NCI-H128 (cell line): Measurements from ENCODE around the gene ATG7.
"Not testable (repeated sequence)": the region's sequence is repeated elsewhere in the genome, so short reads cannot be mapped to it uniquely, and the experiment has no call there.

Source experiments
- DNase-seq: peaks from one replicate; lab custom pipeline; 2025; ENCODE audit not compliant: unreplicated experiment; lab: John Stamatoyannopoulos, UW

ATG7 gene

DNA sequence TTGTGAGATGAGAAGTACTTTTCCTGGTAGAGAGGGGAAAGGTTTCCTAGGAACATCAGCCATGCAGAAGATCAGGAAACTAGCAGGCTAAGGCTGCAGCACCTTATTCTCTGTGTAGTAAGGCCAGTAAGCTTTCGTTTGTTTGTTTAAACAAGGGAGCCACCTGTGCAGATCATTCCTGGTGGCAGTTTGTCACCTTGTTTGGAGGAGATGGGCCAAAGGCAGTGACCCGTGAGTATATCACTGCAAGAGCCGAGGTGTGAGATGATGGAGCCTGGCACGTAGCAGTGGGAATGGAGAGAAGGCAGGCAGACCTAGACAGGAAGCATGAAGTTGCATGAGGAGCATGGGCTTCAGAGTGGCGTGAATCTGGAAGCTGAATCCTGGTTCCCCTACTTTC is 19.6 kb downstream of the ATG7 start:
- DNase-seq = no peak

DNA sequence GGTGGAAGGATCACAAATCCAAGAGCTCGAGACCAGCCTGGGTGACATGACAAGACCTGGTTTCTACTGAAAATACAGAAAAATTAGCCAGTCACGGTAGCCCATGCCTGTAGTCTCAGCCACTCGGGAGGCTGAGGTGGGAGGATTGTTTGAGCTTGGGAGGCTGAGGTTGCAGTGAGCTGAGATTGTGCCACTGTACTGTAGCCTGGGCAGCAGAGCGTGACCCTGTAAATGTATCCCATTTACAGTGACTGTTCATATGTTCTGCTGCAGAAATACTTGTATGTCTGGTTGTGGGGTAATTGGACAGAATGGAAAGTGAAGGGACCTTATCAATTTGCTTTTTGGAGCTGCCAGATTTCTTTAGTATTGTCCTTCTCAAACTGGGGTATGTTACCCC is 24.9 kb downstream of the ATG7 start:
- DNase-seq = no peak

DNA sequence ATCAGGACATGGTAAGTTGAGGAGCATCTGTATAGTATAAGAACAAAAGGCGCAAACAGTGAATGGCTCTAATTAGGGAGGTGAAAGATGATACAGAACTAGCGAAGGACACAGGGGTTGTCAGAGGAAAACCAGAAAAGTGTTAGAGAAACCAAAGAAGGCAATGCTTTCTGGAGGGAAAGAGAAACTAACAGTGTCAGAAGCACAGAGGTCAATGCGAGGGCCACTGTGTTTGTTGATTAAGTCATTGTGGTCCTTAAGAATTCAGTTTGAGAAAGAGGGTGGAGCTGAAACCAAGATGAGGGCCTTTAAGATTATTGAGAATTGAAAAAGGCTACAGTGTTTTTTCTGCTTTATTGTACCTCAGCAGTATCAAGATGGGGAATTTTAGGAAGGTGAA is 28.8 kb downstream of the ATG7 start:
- DNase-seq = no peak

DNA sequence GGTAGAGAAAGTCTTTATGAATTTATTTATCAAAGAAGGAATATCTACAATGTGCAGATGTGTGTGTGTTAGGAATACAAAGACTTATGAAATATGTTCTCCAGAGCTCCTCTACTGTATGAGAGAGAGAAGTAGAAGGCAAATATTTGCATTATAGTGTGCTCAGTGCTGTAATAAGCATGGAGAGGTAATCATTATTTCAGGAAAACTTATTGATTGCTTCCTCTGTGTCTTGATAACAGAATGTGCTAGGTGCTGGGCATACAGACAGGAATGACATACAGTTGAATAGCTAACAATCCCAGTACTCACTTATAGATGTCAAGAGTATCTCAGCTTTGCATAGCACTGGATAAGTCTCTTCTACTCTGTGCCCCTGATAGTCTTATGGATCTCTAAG is 30.2 kb downstream of the ATG7 start:
- DNase-seq = no peak

DNA sequence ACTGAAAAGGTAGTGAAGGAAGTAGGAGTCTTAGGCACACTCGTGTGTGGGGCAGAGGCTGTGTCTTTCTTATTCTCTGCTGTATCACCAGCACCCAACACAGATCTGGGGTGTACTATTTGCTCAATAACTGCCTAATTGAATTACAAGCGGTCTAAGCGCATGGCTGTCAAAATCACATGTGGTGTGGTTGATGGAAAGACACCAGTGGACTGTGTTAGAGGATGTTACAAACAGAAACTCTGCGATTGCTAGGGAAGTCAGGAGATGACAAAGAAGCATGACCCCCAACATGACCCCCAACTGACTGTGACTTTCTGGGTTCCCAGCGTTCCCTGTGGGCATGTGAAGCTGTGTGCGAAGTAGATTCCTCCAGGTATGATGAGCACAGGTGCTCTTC is 32.0 kb downstream of the ATG7 start:
- DNase-seq = no peak

DNA sequence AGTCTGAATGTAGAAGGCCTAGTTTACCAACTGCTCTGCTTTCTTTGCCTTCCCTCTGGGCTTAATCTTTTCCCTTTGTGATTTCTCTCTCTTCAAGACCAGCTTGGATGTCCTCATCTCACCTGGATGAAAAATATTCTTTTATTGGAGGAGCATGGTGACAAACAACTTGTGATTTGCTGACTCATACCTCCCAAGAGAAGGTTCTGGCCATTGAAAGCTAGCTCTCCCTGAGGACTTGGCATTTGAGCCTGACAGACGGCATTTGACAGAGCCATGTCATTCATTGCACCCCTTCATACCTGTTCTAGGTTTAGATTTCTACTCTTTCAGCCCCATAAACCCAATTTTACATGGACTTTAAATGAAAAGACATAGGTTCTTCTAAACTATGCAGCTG is 33.3 kb downstream of the ATG7 start:
- no peak for DNase-seq

DNA sequence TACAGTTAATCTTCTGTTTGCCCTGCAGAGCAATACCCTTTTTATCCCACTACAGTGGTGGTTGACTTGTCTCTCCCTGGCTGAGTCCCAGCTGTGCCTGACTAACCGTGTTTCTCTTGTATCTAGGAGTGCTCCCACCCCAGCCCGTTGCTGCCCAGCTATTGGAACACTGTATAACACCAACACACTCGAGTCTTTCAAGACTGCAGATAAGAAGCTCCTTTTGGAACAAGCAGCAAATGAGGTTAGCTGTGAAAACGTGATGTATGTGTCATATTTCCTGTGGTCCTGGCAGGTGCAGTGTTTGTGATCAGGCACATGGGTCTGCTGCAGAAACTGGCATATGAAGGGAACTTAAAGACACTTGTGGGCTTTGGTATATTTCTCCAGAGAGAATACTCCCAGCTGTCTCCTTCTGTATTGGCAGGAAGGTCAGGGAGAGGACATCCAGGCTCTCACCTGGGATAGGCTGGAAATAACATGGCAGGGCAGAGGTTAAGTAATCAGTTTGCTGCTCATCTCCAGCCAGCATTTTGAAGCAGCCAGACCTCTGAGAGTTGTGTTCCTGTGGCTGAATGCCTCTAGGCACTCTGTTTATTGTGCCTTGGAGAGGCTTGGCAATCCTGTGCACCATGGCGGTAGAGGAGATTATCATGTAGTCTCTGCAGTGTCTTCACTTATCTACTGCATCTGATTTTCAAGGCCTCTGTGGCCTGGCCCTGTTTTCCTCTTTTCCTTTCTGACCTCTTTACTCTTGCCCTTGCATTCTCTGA is 34.8 kb downstream of the ATG7 start:
- DNase-seq = no peak

DNA sequence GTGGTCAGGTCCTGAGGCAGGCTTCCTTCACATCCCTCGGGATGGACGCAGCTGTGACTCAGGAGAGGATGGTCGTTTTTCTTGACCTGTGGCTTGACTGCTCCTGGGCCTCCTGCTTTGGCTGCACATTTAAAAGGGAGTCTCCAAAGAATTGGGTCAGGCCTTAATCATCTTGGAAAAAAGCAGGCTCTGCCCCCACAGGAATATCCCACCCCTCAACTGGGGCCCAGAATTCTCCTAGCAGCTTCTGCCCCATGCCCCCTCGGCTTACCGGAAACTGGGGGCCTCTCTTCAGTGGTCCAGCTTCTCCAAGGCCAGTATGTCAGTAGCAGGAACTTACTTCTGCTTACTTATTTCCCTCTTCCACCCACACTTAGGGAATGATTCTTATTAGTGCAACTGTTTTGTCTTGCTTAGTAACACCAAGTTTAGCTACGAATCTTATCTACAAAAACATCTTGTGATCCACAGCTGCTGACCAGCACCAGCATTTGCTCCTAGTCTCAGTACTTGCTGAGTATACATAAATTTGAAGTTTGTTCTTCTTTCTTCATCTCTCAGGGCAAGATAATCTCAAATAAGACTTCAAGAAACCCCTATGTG is 35.7 kb downstream of the ATG7 start:
- DNase-seq = no peak

DNA sequence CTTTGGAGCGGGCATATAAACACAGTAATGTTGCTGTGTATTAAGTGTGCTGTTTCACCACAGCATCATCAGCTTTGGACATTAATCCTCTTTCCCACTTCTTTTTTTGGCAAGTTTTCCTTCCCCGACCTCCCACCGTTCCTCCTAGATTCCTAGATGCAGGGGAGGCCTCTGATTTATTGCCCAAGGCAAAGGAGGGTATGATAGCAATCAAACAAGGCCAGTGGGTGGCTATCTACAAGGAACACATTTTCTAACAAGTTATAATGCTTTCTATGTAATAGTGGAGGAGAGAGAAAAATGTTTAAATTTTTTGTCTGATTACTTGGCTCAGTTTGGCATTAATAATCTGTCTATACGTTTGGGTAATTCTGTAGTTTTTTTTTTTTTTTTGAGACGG is 38.1 kb downstream of the ATG7 start:
- no peak for DNase-seq

DNA sequence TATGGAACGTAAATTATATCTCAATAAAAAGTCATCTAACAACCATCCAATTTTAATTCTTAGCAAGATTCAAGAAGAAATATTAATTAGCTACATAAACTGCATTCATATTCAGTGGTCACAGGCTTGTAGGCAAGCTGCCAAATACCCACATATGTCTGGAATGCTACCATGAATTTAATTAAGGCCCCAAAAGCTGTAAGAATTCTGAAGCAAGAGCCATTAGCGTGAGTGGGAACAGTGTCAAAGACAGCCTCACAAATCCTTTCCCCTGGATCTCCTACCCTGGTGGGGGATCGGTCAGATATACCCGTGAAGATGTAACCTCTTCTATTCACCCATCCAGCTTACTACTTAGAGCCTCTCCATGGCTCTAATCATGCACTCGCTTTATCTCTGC is 40.0 kb downstream of the ATG7 start:
- DNase-seq = no peak

DNA sequence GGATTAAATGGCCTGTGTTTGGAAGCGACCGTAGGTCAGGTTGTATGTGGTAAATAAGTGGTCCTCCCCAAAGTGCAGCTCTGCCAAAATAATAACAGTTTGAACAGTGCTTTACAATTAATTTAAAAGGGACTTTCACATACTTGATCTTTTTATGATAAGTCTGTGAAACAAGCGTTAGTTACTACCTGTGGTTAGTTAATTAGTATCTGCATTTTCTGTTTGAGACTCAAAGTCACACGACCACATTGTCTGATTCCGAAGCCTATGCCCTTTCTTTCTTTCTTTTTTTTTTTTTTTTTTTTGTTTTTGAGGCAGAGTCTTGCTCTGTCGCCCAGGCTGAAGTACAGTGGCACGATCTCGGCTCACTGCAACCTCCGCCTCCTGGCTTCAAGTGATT is 45.1 kb downstream of the ATG7 start:
- DNase-seq = no peak

DNA sequence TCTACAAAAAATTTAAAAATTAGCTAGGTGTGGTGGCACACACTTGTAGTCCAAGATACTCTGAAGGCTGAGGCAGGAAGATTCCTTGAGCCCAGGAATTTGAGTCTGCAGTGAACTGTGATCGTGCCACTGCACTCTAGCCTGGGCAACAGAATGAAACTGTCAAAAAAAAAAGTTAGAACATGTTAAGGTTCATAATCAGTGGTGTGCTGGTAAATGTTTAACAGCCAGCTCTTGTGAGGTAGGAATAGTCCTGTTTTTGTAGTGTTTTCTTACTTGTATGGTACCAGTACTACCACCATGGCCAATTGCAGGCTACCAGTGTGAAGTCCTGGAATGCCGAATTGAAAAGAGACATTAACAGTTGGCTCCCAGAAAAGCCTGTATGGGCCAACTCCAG is 50.7 kb downstream of the ATG7 start:
- DNase-seq = no peak

DNA sequence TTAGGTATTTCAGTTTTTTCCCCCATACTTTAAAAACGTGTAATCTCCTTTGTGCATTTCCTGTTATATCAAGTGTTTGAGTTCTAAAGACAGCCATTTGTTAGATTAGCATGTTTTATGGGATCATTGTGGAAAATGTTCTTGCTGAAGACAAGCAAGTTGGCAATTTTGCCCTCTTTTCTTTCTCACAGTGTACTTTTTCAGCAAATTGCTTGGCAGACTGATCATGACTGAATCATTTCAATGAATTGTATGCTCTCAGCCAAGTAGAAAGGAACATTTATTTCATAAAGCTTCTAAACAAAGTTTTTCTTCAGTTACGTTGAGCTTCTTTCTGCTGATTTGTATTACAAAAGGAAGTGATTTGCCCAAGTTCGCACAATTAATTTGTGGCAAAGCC is 51.6 kb downstream of the ATG7 start:
- no peak for DNase-seq

DNA sequence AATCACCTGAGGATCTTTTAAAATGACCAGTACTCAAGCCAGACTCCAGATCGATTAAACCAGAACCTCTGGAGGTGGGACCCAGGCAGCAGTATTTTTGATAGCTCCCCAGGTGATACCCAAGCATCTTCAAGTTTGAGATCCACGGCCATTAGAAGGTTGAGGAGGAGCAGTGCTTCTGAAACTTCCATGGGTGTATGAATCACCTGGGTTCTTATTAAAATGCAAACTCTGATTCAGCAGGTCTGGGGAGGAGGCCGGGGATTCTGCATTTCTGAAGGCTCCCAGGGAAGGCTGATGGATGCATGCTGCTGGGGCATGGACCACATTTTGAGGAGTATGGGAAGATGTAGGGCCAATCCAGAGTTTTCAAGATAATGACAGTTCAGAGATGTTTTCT is 55.4 kb downstream of the ATG7 start:
- no peak for DNase-seq

DNA sequence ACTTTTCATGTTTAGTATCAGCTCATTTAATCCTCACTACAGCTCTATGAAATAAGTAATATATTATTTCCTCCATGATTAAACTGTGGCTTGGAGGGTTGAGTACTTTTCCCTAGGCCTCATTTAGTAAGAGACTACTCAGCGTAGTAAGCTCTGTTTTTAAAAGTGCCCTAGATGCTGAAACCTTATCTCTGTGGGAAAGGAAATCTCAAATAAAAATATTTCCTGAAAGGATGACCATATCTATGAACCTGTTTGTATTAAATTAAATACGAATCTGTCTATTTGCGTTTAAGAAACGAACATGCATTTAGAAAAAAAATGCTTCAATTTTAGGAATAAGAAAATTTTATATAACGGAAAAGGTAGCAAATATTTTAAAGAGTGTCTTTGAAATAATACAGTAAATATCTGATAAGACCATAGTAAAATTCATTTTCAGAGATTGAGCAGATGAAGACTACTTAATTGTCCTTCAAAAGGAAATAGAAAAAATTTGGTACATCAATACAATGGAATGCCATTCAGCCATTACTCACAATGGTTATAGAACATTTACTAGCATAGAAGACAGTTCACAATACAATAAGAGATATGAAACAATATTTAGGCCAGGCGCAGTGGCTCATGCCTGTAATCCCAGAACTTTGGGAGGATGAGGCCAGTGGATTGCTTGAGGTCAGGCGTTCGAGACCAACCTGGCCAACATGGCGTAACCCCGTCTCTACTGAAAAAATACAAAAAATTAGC is 56.2 kb downstream of the ATG7 start:
- no peak for DNase-seq

DNA sequence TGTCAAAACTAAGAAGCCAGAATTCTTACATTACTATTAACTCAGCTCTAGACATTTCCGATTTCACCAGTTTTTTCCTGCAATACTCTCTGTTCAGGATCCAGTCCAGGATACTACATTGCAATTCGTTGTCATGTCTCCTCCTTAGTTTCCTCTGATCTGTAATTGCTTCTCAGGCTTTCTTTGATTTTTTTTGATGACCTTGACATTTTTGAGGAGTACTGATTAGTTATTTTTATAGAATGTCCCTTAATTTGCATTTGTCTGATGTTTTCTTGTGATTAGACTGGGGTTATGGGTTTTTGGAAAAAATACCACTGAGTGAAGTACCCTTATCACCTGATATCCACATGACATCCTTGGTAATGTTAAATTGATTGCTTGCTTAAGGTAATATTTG is 57.6 kb downstream of the ATG7 start:
- no peak for DNase-seq

DNA sequence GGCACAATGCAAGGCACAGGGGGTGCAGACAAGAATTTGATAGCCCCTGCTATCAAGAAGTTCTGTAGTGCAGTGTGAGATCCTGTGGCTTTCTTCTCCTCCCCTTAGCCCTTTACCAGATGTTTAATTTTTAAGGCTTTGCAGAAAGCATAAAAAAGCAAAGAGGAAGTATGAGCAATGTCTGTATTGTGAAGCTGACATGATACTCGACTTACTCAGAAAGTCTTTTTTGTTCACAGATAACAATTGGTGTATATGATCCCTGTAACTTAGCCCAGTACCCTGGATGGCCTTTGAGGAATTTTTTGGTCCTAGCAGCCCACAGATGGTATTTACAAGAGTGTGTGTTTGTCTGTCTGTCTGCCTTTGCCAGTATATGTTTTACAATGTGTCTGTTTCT is 58.9 kb downstream of the ATG7 start:
- no peak for DNase-seq

DNA sequence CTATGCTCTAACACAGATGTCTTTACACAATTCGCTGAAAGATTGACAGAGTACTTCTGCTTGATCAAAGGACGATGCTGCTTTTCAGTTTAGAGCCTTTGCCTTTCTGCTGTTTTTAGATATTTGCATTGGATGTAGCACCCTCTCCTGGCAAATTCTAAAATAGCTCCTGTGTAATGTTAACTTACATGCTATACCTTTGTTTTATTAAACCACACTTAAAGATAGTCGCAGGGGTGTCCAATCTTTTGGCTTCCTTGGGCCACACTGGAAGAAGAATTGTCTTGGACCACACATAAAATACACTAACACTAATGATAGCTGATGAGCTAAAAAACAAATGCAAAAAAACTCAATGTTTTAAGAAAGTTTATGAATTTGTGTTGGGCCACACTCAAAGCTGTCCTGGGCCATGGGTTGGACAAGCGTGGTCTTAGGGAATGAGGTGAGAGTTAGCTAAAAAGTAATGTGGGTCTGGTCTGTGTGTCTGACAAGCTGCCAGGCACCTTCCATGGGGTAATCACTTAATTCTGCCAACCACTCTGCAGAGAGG is 62.9 kb downstream of the ATG7 start:
- DNase-seq = no peak

DNA sequence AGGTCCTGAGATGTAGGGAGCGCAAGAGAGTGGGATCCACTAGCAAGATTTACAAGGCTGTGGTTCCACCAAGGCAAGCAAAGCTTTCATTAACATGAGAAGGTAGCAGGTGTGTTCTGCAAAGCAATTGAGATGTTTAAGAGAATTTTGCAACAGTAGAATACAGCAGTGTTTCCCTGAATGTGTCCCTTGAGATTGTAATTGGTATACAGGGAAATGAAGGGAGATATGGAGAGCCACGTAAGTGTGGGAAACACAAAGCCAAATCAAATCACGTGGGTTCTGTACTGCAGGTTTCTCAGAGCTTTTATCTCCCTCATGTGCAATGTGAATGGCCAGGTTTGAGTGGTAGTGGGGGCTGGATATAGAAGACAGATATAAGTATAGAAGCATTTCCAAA is 67.3 kb downstream of the ATG7 start:
- peak; percentile 7 for DNase-seq

DNA sequence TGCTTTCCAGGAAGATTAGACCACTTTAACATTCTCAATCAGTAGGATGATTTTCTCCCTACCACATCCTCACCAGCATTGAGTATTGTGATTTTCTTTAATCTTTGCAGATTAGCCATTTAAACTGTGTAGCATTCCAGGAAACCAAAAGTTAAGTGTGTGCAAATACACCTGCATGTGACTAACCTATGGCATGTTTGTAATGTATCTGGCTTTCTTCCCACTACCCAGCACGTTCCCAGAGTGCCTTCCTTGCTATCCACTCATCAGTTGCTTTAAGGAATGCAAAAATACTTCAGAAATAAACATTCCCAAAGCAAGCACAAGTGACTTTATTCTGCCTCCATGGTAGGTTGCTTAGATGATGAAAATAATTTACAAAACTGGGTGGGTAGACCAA is 74.2 kb downstream of the ATG7 start:
- DNase-seq = no peak

DNA sequence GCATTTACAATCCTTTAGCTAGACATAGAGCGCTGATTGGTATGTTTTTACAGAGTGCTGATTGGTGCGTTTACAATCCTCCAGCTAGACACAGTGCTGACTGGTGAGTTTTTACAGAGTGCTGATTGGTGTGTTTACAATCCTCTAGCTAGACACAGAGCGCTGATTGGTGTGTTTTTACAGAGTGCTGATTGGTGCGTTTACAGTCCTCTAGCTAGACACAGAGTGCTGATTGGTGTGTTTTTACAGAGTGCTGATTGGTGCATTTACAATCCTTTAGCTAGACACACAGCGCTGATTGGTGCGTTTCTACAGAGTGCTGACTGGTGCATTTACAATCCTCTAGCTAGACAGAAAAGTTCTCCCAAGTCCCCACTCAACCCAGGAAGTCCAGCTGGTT is 76.7 kb downstream of the ATG7 start:
- DNase-seq = not testable (repeated sequence)

DNA sequence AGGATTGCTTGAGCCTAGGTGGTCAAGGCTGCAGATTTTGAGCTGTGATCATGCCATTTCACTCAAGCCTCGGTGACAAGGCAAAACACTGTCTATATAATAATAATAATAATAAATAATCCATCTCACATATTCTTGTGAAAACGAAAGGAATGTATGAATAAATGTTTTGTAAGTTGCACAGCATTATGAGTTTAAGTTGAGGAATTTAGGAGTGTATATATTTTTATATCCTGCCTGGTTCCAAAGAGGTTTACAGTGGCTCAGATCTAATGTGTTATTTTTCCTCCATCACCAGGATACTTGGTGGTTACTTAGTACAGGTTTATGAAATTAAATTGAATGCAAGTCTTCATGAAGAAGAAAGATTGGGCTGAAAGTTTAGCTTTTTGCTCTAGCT is 77.2 kb downstream of the ATG7 start:
- no peak for DNase-seq
